ENCODE data around the gene TMC1.

- TF ChIP-seq CTCF (IDR thresholded peaks at IDR 0.05) = no peak
- TF ChIP-seq POLR2AphosphoS5 (IDR thresholded peaks at IDR 0.05) = no peak
- no peak for TF ChIP-seq POLR2A (IDR thresholded peaks at IDR 0.05)
- no peak for TF ChIP-seq EP300 (IDR thresholded peaks at IDR 0.05; ENCODE audit: low read depth)
These were observed 40.5 kb upstream of the TMC1 start for GRCh38 chr9:72480921-72481320.

All from transverse colon (tissue), 4 donors.